Upper lobe of left lung (tissue), 4 donors: ENCODE measurements around the gene CCT8.

Experiments used
- CTCF ChIP-seq, 6 experiments: fragments of 450-650 bp in 4 of 6; fragments of 200-600 bp in 2 of 6; sonication (generic) in 2 of 6; IDR thresholded peaks; one replicate each; pipeline ENCODE4 v1.5.1; 2016 to 2019; ENCODE audit warnings: antibody characterized with exemption in 6 of 6
- POLR2A ChIP-seq, 4 donors: fragments of 450-650 bp; IDR thresholded peaks; one replicate each; pipeline ENCODE4 v1.5.1; 2016 to 2017; ENCODE audit warnings: antibody characterized with exemption in 4 of 4, mild to moderate bottlenecking in 2 of 4
- POLR2AphosphoS5 ChIP-seq, 2 donors: sonication (generic); formaldehyde crosslinking; IDR thresholded peaks; one replicate each; pipeline ENCODE4 v1.5.1; 2017; ENCODE audit warnings: antibody characterized with exemption in 2 of 2

- TF ChIP-seq CTCF (IDR thresholded peaks at IDR 0.05): no peak
- TF ChIP-seq POLR2A (IDR thresholded peaks at IDR 0.05): no peak
- no peak for TF ChIP-seq POLR2AphosphoS5 (IDR thresholded peaks at IDR 0.05)
Observed at GRCh38 chr21:29053656-29054055, 19.8 kb downstream of the CCT8 start.
